SK-N-SH (cell line): Measurements from ENCODE around the gene RHOT2. TPM values are rescaled to one million over a fixed set of nuclear protein-coding genes. Genes with fewer than 3 reads are reported as not detected.

Experiments
- CTCF ChIA-PET: fragments of 300-600, 350-600 bp; formaldehyde crosslinking; extraction: SDS; loops from one replicate; lab custom pipeline; 2021; lab: Yijun Ruan, JAX
- POLR2A ChIA-PET: fragments of 350-600 bp; sonication (Branson Sonifier 250); formaldehyde crosslinking; extraction: SDS; loops from one replicate; lab custom pipeline; 2020; ENCODE audit warnings: antibody characterized with exemption, inconsistent platforms; lab: Yijun Ruan, JAX
- DNase-seq: peaks from one replicate; pipeline ENCODE4 v3.0.0; 2012
- H2AFZ ChIP-seq: fragments of 200-600 bp; sonication (generic); 2 replicates; pipeline ENCODE4 v1.8.1; 2016; ENCODE audit warnings: antibody characterized with exemption, mild to moderate bottlenecking, low read depth
- H3F3A ChIP-seq: fragments of 200-600 bp; sonication (generic); replicated peaks from 2 replicates; pipeline ENCODE3; 2016; ENCODE audit warnings: antibody characterized with exemption, mild to moderate bottlenecking; ENCODE audit not compliant: insufficient read depth
- H3K27ac ChIP-seq, 2 experiments: fragments of 200-500 bp in 1 of 2; fragments of 200-600 bp in 1 of 2; sonication (Bioruptor generic) in 1 of 2; sonication (generic), shearing (Covaris generic) in 1 of 2; 2 replicates each; pipeline versions ENCODE4 v1.5.1 to v1.6.1; 2014 to 2016; ENCODE audit warnings: low read depth in 2 of 2, inconsistent platforms in 1 of 2, low read length in 1 of 2, mild to moderate bottlenecking in 1 of 2, mixed read lengths in 1 of 2
- H3K27me3 ChIP-seq: fragments of 200-600 bp; sonication (generic), shearing (Covaris generic); 2 replicates; pipeline ENCODE4 v1.6.1; 2016; ENCODE audit warnings: mixed run types; ENCODE audit not compliant: insufficient read depth
- H3K36me3 ChIP-seq, 2 experiments: fragments of 200-500 bp in 1 of 2; fragments of 200-600 bp in 1 of 2; sonication (Bioruptor generic) in 1 of 2; sonication (generic) in 1 of 2; replicated peaks in 1 of 2; 2 replicates each; pipeline versions ENCODE3 to v1.5.1; 2014 to 2016; ENCODE audit warnings: low read length in 1 of 2, mild to moderate bottlenecking in 1 of 2; ENCODE audit not compliant: insufficient read depth in 2 of 2, control insufficient read depth in 1 of 2
- H3K4me1 ChIP-seq, 2 experiments: fragments of 200-500 bp in 1 of 2; fragments of 200-600 bp in 1 of 2; sonication (Bioruptor generic) in 1 of 2; sonication (generic), shearing (Covaris generic) in 1 of 2; 2 replicates each; pipeline versions ENCODE4 v1.5.1 to v1.6.1; 2014 to 2016; ENCODE audit warnings: low read depth in 1 of 2, low read length in 1 of 2, mixed run types in 1 of 2; ENCODE audit not compliant: insufficient read depth in 2 of 2, control insufficient read depth in 1 of 2
- H3K4me2 ChIP-seq: fragments of 200-600 bp; sonication (generic), shearing (Covaris generic); 2 replicates; pipeline ENCODE4 v1.6.1; 2017; ENCODE audit warnings: mixed run types
- H3K4me3 ChIP-seq, 2 experiments: fragments of 200-500 bp in 1 of 2; fragments of 200-600 bp in 1 of 2; sonication (Bioruptor generic) in 1 of 2; sonication (generic), shearing (Covaris generic) in 1 of 2; 2 replicates each; pipeline versions ENCODE4 v1.5.1 to v1.8.1; 2014 to 2016; ENCODE audit warnings: low read depth in 2 of 2, inconsistent platforms in 1 of 2, low read length in 1 of 2, mild to moderate bottlenecking in 1 of 2, mixed read lengths in 1 of 2, moderate library complexity in 1 of 2
- H3K79me2 ChIP-seq: fragments of 200-600 bp; sonication (generic); 2 replicates; pipeline ENCODE4 v1.8.1; 2017; ENCODE audit warnings: mild to moderate bottlenecking; ENCODE audit not compliant: insufficient read depth
- H3K9ac ChIP-seq: fragments of 200-600 bp; sonication (generic); 2 replicates; pipeline ENCODE4 v1.6.1; 2017; ENCODE audit warnings: mixed run types
- H3K9me2 ChIP-seq: fragments of 200-600 bp; sonication (generic); 2 replicates; pipeline ENCODE4 v1.6.1; 2017; ENCODE audit warnings: mixed run types
- H3K9me3 ChIP-seq: fragments of 200-600 bp; sonication (generic); 2 replicates; pipeline ENCODE4 v1.6.1; 2017; ENCODE audit warnings: mixed run types, mild to moderate bottlenecking, moderate library complexity
- H4K20me1 ChIP-seq: fragments of 200-600 bp; sonication (generic); 2 replicates; pipeline ENCODE4 v1.6.1; 2017; ENCODE audit warnings: mild to moderate bottlenecking, mixed run types; ENCODE audit not compliant: insufficient read depth
- ELF1 ChIP-seq: IDR thresholded peaks from 2 replicates; pipeline ENCODE4 v1.4.0; 2012
- EP300 ChIP-seq, 2 experiments: IDR thresholded peaks; 2 replicates each; pipeline versions ENCODE4 v1.4.0 to v1.6.1; 2012; ENCODE audit warnings: borderline replicate concordance in 1 of 2, low read depth in 1 of 2, low read length in 1 of 2
- JUND ChIP-seq: IDR thresholded peaks from 2 replicates; pipeline ENCODE4 v1.4.0; 2012
- RAD21 ChIP-seq: IDR thresholded peaks from 2 replicates; pipeline ENCODE4 v1.6.1; 2012; ENCODE audit warnings: mild to moderate bottlenecking, low read length
- RFX5 ChIP-seq: IDR thresholded peaks from 2 replicates; pipeline ENCODE4 v1.6.1; 2012; ENCODE audit warnings: mild to moderate bottlenecking, improper control_type of control experiment, low read length
- WGBS: methylation state at CpG from one replicate; pipeline ENCODE4 v1.1.6; 2017; ENCODE audit warnings: low lambda C conversion rate; 5-methylcytosine and 5-hydroxymethylcytosine counted together
- polyA plus RNA-seq, 3 experiments: library from polyadenylated mRNA; depleted of rRNA; stranded (reverse); fragments of >200 nt; gene quantifications; 2 replicates each; pipeline ENCODE4 v1.2.3, GENCODE V29; 2012
- TF ChIP-seq, protein P1 (sequence below): IDR thresholded peaks from 2 replicates; pipeline ENCODE4 v1.4.0; 2012; ENCODE audit warnings: low read depth

The RHOT2 gene
- polyA plus RNA-seq, 1 of the 3 experiments (the other 2 are of a cell fraction), result 229 TPM

DNA sequence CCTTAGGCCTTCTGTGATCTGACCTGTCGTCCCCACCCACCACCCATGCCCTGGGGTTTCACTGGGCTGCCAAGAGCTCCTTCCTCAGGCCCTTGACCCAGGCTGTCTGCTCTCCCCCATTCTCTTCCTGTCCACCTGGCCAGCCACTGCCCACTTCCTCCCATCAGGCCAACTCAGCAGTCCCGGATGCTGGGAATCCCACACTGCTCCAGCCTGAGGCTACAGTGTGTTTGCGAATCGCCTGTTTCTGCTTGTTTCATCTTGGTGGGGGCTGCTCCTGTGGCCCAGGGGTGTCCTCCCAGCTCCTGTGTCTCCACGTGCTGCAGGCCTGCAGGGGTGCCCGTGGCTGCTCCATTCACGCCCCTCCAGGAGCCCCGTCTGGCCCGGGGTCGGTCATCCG is 46.1 kb downstream of the RHOT2 start:
- Histone ChIP-seq H3K27me3 (no peaks in the 10 kb centered on the region), H3K9me3 (no peaks in the 10 kb centered on the region), H3K27ac (peak overlapping the region in 1 of 2 experiments; percentile 35; a peak in 1 of 4 replicates), H3K4me3 (no peak overlapping the region; a peak in 1 of 4 replicates), H3K36me3 (peaks cover 0 to 4% of the 10 kb centered on the region in 2 experiments), H2AFZ (no peak overlapping the region), H3K4me1 (peaks cover 23 to 51% of the 10 kb centered on the region in 2 experiments; a peak in 2 of 4 replicates), H3K9ac (no peak overlapping the region), H3K4me2 (peak overlapping the region; percentile 73), H4K20me1 (peaks cover 12% of the 10 kb centered on the region; the same call in 1 of the 2 replicates), H3K9me2 (no peaks in the 10 kb centered on the region), H3K79me2 (0 out of 2 replicates have a peak, but pooled peaks cover 2% of the 10 kb centered on the region), H3F3A (peaks cover 28% of the 10 kb centered on the region)
- WGBS, result 88% methylated on average over 10 of the region's 11 CpGs
- TF ChIP-seq EP300 (IDR thresholded peaks at IDR 0.05; ENCODE audit: borderline replicate concordance in 1 of 2, low read depth in 1 of 2, low read length in 1 of 2) (no peak), ELF1 (no peak), JUND (no peak), RFX5 (no peak)
- DNase-seq, result no peak
- CTCF ChIA-PET, result interaction anchor here (1.1 to 22.4 kb wide), 6 partner anchors 10 to 71 kb away, joined by 4 to 358 read pairs (median 17); partner anchors contain the start of genes ANTKMT, CCDC78, CHTF18 and CIAO3
- POLR2A ChIA-PET, result interaction anchor here (1.2 to 1.4 kb wide), 2 partner anchors 11 to 14 kb away, joined by 3 to 4 read pairs; no protein-coding TSS in a partner anchor

DNA sequence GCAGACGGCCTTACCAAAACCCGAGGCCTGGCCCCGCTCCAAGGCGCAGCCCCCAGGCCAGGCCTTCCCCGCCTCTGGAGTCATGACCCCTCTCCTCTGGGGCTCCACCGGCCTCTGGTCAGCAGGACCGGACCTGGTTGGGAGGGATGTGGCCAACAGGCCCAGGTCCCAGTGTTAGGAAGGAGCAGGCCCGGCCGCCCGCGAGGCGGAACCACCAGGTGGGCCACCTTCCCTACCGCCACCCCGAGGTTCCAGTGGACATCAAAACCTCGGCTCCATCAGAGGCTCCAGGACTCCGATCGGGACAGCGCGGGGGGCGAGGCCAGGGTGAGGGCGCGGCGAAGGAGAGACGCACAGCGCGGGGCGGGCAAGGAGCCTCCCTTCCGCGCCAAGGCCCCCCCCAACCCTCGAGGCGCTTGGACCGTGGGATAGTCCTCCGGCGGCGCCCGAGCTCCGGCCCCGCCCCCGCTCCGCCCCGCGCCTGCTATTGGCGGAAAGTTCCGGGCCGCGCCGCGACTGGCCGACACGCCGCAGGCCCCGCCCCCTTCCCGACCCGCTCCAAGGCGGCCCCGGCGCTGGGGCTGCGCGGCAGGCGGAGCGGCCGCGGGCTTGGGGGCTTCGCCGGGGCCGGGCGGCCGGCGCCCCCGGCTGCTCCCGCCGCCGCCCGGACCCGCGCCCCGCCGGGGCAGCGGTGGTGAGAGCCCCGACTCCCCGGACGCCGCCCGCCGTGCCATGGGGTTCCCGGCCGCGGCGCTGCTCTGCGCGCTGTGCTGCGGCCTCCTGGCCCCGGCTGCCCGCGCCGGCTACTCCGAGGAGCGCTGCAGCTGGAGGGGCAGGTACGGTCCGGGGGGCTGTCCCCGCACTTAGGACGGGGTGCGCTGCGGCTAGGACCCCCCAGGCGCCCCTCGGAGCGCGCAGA is 46.9 kb downstream of the RHOT2 start, which contains the start of gene METRN:
Gene METRN (plus strand): TSS at position 561 of the 919 bp plus-strand sequence. CDS start 172 bp downstream, at position 733.
- Histone ChIP-seq H3K9ac (peak within 1 kb of the TSS; percentile 67), H3F3A (peaks cover 32% of the 10 kb centered on the region), H3K79me2 (0 out of 2 replicates have a peak, but pooled peaks cover 2% of the 10 kb centered on the region), H3K36me3 (peaks cover 0 to 4% of the 10 kb centered on the region in 2 experiments)
- peak; percentile 92 for DNase-seq
- POLR2A ChIA-PET, result interaction anchor here (1.2 to 2.6 kb wide), 5 partner anchors 8 to 54 kb away, joined by 3 to 13 read pairs (median 4); partner anchors contain the start of gene CCDC78
- 77% methylated on average over 5 of the region's 108 CpGs for WGBS
- TF ChIP-seq, protein P1, sequence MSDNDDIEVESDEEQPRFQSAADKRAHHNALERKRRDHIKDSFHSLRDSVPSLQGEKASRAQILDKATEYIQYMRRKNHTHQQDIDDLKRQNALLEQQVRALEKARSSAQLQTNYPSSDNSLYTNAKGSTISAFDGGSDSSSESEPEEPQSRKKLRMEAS, result peak; percentile 83
- no peak for TF ChIP-seq RAD21
- TF ChIP-seq, all 33 proteins: peak for 1
- peak within 1 kb of the TSS; percentile 66 to 70 for H3K4me3 ChIP-seq
- H2AFZ ChIP-seq, result no peak within 1 kb of the TSS
- CTCF ChIA-PET, result interaction anchor here (1.1 to 22.4 kb wide), 8 partner anchors 10 to 70 kb away, joined by 4 to 358 read pairs (median 20); partner anchors contain the start of genes ANTKMT, CCDC78, CHTF18 and CIAO3
- H3K27me3 ChIP-seq, result no peaks in the 10 kb centered on the region
- no peaks in the 10 kb centered on the region for H3K9me2 ChIP-seq
- H3K27ac ChIP-seq, result peak within 1 kb of the TSS; percentile 56 to 91; a peak in 3 of 4 replicates
- H3K9me3 ChIP-seq, result no peaks in the 10 kb centered on the region
- H4K20me1 ChIP-seq, result peaks cover 12% of the 10 kb centered on the region; the same call in 1 of the 2 replicates
- H3K4me1 ChIP-seq, result peaks cover 23 to 51% of the 10 kb centered on the region in 2 experiments; a peak in 3 of 4 replicates
- peak within 1 kb of the TSS; percentile 93 for H3K4me2 ChIP-seq
